ENCODE measurements around the gene SHMT2.

SHMT2 gene

GRCh38 chr12:57201219-57201618 lies 28.3 kb upstream of the SHMT2 start:
- DNase-seq (ENCODE audit: low read depth, low spot score) = no peak
- Histone ChIP-seq H3K36me3 (ENCODE audit: insufficient read depth, low read length) (peaks cover 42% of the 10 kb centered on the region; the same call in 1 of the 2 replicates), H3K9ac (ENCODE audit: insufficient read length) (no peak overlapping the region), H3K4me3 (no peak overlapping the region), H3K9me3 (ENCODE audit: low read depth, low read length) (no peaks in the 10 kb centered on the region), H3K27ac (no peak overlapping the region)
- no peak for TF ChIP-seq EZH2 (IDR thresholded peaks at IDR 0.05)
- TF ChIP-seq POLR2AphosphoS5 (IDR thresholded peaks at IDR 0.05; ENCODE audit: borderline replicate concordance, low read depth, low read length) = no peak
- TF ChIP-seq FOXP2 (optimal IDR thresholded peaks at IDR 0.05; ENCODE audit: control extremely low read depth, extremely low read length, insufficient read depth) = no peak

- no peak overlapping the region for H3K27ac ChIP-seq
- no peaks in the 10 kb centered on the region for H3K9me3 ChIP-seq (ENCODE audit: low read depth, low read length)
- peaks cover 40% of the 10 kb centered on the region; the same call in 1 of the 2 replicates for H3K36me3 ChIP-seq (ENCODE audit: insufficient read depth, low read length)
- TF ChIP-seq POLR2AphosphoS5 (IDR thresholded peaks at IDR 0.05; ENCODE audit: borderline replicate concordance, low read depth, low read length) (no peak), FOXP2 (optimal IDR thresholded peaks at IDR 0.05; ENCODE audit: control extremely low read depth, extremely low read length, insufficient read depth) (no peak), EZH2 (IDR thresholded peaks at IDR 0.05) (no peak)
- no peak for DNase-seq (ENCODE audit: low read depth, low spot score)
- H3K9ac ChIP-seq (ENCODE audit: insufficient read length) = no peak overlapping the region
- H3K4me3 ChIP-seq = no peak overlapping the region
These were observed 27.9 kb upstream of the SHMT2 start for GRCh38 chr12:57201631-57202030.

- H3K9ac ChIP-seq (ENCODE audit: insufficient read length) = no peak overlapping the region
- H3K36me3 ChIP-seq (ENCODE audit: insufficient read depth, low read length) = peaks cover 40% of the 10 kb centered on the region; the same call in 1 of the 2 replicates
- TF ChIP-seq EZH2 (IDR thresholded peaks at IDR 0.05) (no peak), POLR2AphosphoS5 (IDR thresholded peaks at IDR 0.05; ENCODE audit: borderline replicate concordance, low read depth, low read length) (no peak), FOXP2 (optimal IDR thresholded peaks at IDR 0.05; ENCODE audit: control extremely low read depth, extremely low read length, insufficient read depth) (no peak)
- H3K27ac ChIP-seq = no peak overlapping the region
- H3K9me3 ChIP-seq (ENCODE audit: low read depth, low read length) = no peaks in the 10 kb centered on the region
- DNase-seq (ENCODE audit: low read depth, low spot score) = no peak
- H3K4me3 ChIP-seq = no peak overlapping the region
These were observed 27.2 kb upstream of the SHMT2 start for GRCh38 chr12:57202321-57202720.

- peaks cover 32% of the 10 kb centered on the region; the same call in 1 of the 2 replicates for H3K36me3 ChIP-seq (ENCODE audit: insufficient read depth, low read length)
- no peak overlapping the region for H3K4me3 ChIP-seq
- no peak overlapping the region for H3K27ac ChIP-seq
- TF ChIP-seq EZH2 (IDR thresholded peaks at IDR 0.05) (no peak), POLR2AphosphoS5 (IDR thresholded peaks at IDR 0.05; ENCODE audit: borderline replicate concordance, low read depth, low read length) (no peak), FOXP2 (optimal IDR thresholded peaks at IDR 0.05; ENCODE audit: control extremely low read depth, extremely low read length, insufficient read depth) (no peak)
- no peak overlapping the region for H3K9ac ChIP-seq (ENCODE audit: insufficient read length)
- no peaks in the 10 kb centered on the region for H3K9me3 ChIP-seq (ENCODE audit: low read depth, low read length)
- no peak for DNase-seq (ENCODE audit: low read depth, low spot score)
These were observed 26.3 kb upstream of the SHMT2 start for GRCh38 chr12:57203201-57203600.

GRCh38 chr12:57203791-57204190 lies 25.7 kb upstream of the SHMT2 start:
- H3K9me3 ChIP-seq (ENCODE audit: low read depth, low read length) = no peaks in the 10 kb centered on the region
- no peak for TF ChIP-seq POLR2AphosphoS5 (IDR thresholded peaks at IDR 0.05; ENCODE audit: borderline replicate concordance, low read depth, low read length)
- no peak for TF ChIP-seq FOXP2 (optimal IDR thresholded peaks at IDR 0.05; ENCODE audit: control extremely low read depth, extremely low read length, insufficient read depth)
- TF ChIP-seq EZH2 (IDR thresholded peaks at IDR 0.05) = no peak
- H3K27ac ChIP-seq = no peak overlapping the region
- DNase-seq (ENCODE audit: low read depth, low spot score) = no peak
- no peak overlapping the region for H3K9ac ChIP-seq (ENCODE audit: insufficient read length)
- H3K4me3 ChIP-seq = no peak overlapping the region
- H3K36me3 ChIP-seq (ENCODE audit: insufficient read depth, low read length) = peaks cover 26% of the 10 kb centered on the region; the same call in 1 of the 2 replicates

GRCh38 chr12:57204454-57204853 lies 25.1 kb upstream of the SHMT2 start:
- DNase-seq (ENCODE audit: low read depth, low spot score) = no peak
- Histone ChIP-seq H3K36me3 (ENCODE audit: insufficient read depth, low read length) (peaks cover 21% of the 10 kb centered on the region; the same call in 1 of the 2 replicates), H3K27ac (no peak overlapping the region), H3K9me3 (ENCODE audit: low read depth, low read length) (no peaks in the 10 kb centered on the region), H3K4me3 (no peak overlapping the region), H3K9ac (ENCODE audit: insufficient read length) (no peak overlapping the region)
- no peak for TF ChIP-seq FOXP2 (optimal IDR thresholded peaks at IDR 0.05; ENCODE audit: control extremely low read depth, extremely low read length, insufficient read depth)
- TF ChIP-seq POLR2AphosphoS5 (IDR thresholded peaks at IDR 0.05; ENCODE audit: borderline replicate concordance, low read depth, low read length) = no peak
- TF ChIP-seq EZH2 (IDR thresholded peaks at IDR 0.05) = no peak

GRCh38 chr12:57205186-57205585 lies 24.3 kb upstream of the SHMT2 start:
- TF ChIP-seq FOXP2 (optimal IDR thresholded peaks at IDR 0.05; ENCODE audit: control extremely low read depth, extremely low read length, insufficient read depth) = no peak
- TF ChIP-seq POLR2AphosphoS5 (IDR thresholded peaks at IDR 0.05; ENCODE audit: borderline replicate concordance, low read depth, low read length) = no peak
- no peak for TF ChIP-seq EZH2 (IDR thresholded peaks at IDR 0.05)
- no peak overlapping the region for H3K27ac ChIP-seq
- no peak for DNase-seq (ENCODE audit: low read depth, low spot score)
- no peaks in the 10 kb centered on the region for H3K9me3 ChIP-seq (ENCODE audit: low read depth, low read length)
- no peak overlapping the region for H3K9ac ChIP-seq (ENCODE audit: insufficient read length)
- peaks cover 21% of the 10 kb centered on the region; the same call in 1 of the 2 replicates for H3K36me3 ChIP-seq (ENCODE audit: insufficient read depth, low read length)
- no peak overlapping the region for H3K4me3 ChIP-seq

GRCh38 chr12:57205931-57206330 lies 23.6 kb upstream of the SHMT2 start:
- no peak overlapping the region for H3K4me3 ChIP-seq
- H3K9ac ChIP-seq (ENCODE audit: insufficient read length) = no peak overlapping the region
- H3K36me3 ChIP-seq (ENCODE audit: insufficient read depth, low read length) = peaks cover 19% of the 10 kb centered on the region; the same call in 1 of the 2 replicates
- DNase-seq (ENCODE audit: low read depth, low spot score) = no peak
- no peak for TF ChIP-seq EZH2 (IDR thresholded peaks at IDR 0.05)
- no peak for TF ChIP-seq POLR2AphosphoS5 (IDR thresholded peaks at IDR 0.05; ENCODE audit: borderline replicate concordance, low read depth, low read length)
- TF ChIP-seq FOXP2 (optimal IDR thresholded peaks at IDR 0.05; ENCODE audit: control extremely low read depth, extremely low read length, insufficient read depth) = no peak
- H3K9me3 ChIP-seq (ENCODE audit: low read depth, low read length) = no peaks in the 10 kb centered on the region
- no peak overlapping the region for H3K27ac ChIP-seq

All from SK-N-MC (cell line).